ENCODE results near the gene ZNF610.
A peak's percentile ranks its signal among the peaks of the same experiment; 100 is the strongest.

Gene ZNF610

DNA sequence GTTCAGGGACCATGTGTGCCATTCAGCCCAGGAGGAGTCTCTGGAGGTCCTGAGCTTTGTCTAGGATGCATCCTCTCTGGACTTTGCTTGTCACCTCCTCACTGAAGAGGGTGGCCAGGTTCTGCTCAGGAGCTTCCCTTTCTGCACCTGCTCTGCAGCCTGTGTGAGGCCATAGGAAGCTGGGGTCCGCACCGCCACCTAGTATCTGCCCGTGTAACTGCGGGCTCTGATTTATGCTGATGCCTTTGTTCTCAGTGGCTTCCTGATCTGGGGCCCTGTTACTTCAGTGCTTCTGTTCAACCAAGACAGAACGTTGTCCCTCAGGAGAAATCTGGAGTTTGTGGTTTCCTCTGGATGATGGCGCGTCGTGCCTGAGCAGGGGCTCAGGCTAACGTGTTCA, 15.5 kb downstream of the ZNF610 start:
- TF ChIP-seq, protein P1, sequence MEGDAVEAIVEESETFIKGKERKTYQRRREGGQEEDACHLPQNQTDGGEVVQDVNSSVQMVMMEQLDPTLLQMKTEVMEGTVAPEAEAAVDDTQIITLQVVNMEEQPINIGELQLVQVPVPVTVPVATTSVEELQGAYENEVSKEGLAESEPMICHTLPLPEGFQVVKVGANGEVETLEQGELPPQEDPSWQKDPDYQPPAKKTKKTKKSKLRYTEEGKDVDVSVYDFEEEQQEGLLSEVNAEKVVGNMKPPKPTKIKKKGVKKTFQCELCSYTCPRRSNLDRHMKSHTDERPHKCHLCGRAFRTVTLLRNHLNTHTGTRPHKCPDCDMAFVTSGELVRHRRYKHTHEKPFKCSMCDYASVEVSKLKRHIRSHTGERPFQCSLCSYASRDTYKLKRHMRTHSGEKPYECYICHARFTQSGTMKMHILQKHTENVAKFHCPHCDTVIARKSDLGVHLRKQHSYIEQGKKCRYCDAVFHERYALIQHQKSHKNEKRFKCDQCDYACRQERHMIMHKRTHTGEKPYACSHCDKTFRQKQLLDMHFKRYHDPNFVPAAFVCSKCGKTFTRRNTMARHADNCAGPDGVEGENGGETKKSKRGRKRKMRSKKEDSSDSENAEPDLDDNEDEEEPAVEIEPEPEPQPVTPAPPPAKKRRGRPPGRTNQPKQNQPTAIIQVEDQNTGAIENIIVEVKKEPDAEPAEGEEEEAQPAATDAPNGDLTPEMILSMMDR (IDR thresholded peaks at IDR 0.05; ENCODE audit: low read depth, low read length): no peak
- no peak for DNase-seq (ENCODE audit: extremely low read depth, low read depth)

DNA sequence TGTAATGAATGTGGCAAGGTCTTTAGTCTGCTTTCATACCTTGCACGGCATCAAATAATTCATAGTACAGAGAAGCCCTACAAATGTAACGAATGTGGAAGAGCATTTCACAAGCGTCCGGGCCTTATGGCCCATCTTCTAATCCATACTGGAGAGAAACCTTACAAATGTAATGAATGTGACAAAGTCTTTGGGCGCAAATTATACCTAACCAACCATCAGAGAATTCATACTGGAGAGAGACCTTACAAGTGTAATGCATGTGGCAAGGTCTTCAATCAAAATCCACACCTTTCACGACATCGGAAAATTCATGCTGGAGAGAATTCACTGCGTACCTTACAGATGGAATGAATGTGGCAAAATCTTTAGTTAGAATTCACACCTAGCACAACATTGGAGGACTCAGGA, 30.4 kb downstream of the ZNF610 start:
- DNase-seq (ENCODE audit: extremely low read depth, low read depth): no peak
- TF ChIP-seq, protein P1 (IDR thresholded peaks at IDR 0.05; ENCODE audit: low read depth, low read length): no peak

DNA sequence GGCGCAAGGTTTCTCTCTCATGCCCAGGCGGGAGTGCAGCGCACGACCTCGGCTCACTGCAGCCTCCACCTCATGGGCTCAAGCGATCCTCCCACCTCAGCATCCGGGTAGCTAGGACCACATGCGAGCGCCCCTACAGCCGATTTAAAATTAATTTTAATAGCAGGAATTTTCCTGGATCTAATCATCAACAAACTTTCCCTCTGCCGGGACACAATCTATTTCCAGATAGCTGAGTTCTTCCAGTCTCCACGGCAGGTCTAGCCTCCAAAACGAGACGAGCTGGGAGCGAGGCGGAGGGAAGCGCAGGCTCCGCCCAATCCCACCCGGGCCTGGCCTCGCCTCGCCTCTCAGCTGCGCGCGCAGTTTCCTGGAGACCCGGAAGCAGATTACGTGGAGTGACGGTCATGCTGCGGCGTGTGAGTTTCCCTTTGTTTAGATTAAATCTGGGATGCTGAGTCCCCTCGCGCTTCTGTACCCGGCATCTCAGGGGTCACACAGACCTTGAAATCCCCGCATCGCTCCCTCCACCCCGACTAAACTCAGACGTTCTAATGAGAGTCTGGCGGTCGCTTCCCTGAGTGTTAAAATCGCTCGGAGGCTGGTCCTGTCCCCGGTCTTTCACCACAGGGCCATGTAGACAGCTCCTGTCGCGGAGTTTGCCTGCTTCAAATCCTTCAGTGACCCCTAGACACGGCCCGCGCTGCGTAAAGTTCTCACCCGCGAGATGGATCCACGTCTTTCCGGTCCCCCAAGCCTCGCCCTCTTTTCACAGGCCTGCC, 33.7 kb downstream of the ZNF610 start, which contains the start of gene ZNF880:
Gene ZNF880, plus strand, starts transcription at position 365 of the 782 bp plus-strand sequence. Its CDS starts 43 bp downstream, at position 408.
- DNase-seq (ENCODE audit: extremely low read depth, low read depth): peak; percentile 80
- TF ChIP-seq, protein P1 (IDR thresholded peaks at IDR 0.05; ENCODE audit: low read depth, low read length): no peak

DNA sequence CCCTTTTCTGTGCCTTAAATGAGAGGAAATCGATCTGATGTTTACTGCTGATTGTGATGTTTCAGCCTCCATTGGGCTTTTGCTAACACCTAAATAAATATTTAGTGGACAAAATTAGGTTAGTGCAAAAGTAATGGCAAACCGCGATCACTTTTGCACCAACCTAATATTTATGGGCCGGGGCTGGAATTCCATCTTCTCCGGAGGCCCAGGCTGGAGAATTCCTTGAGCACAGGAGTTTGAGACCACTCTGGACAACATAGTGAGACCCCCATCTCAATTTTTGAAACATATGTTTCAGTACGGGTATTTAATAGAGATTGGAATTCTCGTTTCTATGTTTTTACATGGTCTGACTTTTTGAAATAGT, 34.3 kb downstream of the ZNF610 start:
- TF ChIP-seq, protein P1 (IDR thresholded peaks at IDR 0.05; ENCODE audit: low read depth, low read length): no peak

DNA sequence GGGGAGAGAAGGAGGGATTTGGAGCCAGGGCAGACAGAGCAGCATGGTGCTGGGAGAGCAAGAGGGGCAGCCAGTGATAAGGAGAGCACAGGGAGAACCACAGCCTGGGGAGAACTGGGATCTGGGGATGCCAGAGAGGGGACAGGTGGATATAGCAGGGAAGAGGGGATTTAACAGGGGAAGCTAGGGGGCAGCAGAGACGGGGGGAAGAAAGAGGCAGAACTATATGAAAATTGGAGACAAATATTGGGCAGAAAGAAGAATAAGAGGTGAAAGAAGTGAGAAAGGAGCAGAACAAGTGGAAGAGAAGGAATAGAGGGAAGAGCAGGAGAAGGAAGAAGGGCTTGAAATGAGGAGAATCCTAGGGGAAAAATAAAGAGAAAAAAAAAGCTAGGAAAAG, 55.1 kb downstream of the ZNF610 start:
- TF ChIP-seq, protein P1 (IDR thresholded peaks at IDR 0.05; ENCODE audit: low read depth, low read length): no peak
- DNase-seq (ENCODE audit: extremely low read depth, low read depth): no peak

More for the DNA sequence above, 34.3 kb downstream of the ZNF610 start:
- no peak for DNase-seq (ENCODE audit: extremely low read depth, low read depth)

DNA sequence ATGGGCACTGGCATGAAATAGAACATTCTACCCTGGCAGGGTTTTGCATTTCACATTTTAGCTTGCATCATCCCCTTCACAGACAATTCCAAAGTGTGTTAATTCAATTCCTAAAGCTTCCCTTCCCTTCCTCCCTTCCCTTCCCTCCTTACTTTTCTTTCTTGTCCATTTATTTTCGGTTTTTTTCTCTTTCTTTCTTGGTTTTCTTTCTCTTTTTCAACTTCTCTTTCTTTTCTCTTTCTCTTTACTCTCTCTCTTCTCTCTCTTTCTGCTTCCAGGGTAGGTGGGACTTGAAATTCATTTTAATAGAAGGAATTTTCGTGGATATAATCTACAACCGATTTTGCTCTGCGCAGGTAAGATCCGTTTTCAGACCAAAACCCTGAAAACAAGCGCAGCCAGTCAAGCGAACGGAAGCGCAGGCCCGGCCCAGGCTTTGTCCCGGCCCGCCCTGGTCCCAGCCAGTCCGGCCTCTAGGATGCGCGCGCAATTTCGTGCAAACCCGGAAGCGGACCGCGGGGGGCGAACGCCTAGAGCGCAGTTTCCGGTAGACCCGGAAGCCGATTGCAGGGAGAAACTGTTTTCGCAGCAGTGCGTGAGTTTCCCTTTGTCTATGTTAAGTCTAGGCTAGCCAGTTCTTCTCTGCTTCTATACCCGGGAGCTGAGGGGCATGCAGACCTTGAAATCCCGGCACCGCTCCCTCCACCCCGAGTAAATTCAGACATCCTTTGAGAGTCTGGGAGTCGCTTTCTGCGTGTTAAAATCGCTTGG, 61.5 kb downstream of the ZNF610 start, which contains the start of gene ZNF528:
Gene ZNF528, plus strand, starts transcription at position 540 of the 771 bp plus-strand sequence. CDS start 4,165 bp downstream, outside the sequence.
- DNase-seq (ENCODE audit: extremely low read depth, low read depth): peak; percentile 90
- TF ChIP-seq, protein P1 (IDR thresholded peaks at IDR 0.05; ENCODE audit: low read depth, low read length): no peak

DNA sequence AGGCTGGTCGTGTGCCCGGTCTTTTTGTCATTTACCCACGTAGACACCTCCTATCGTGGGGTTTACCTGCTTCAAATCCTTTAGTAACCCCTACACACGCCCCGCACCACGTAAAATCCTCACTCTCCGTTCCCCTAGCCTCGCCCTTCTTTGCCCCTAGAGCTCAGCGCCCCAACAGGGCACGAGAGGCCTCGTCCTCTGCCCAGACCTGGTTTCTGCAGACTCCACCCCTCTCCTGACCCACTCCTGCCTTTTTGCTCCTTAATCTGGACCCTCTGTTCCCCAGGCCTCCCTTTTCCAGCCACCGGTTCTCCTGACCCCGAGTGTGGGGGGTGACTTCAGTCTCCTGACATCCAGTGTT, 62.0 kb downstream of the ZNF610 start:
- no peak for DNase-seq (ENCODE audit: extremely low read depth, low read depth)
- TF ChIP-seq, protein P1 (IDR thresholded peaks at IDR 0.05; ENCODE audit: low read depth, low read length): no peak; the same call in 1 of the 2 replicates
